Aorta (tissue), 5 donors: ENCODE results near the gene KCNK7. TPM values are rescaled to one million over a fixed set of nuclear protein-coding genes. Genes with fewer than 3 reads are reported as not detected.
A peak's percentile ranks its signal among the peaks of the same experiment; 100 is the strongest.

Source experiments
- ATAC-seq: fragments of 200-7000 bp; cut with Tn5 transposase; one replicate; pipeline ENCODE4 v1.9.1; 2022; ENCODE audit warnings: moderate library complexity; ENCODE audit not compliant: low FRiP score
- DNase-seq, 2 donors: peaks; one replicate each; pipeline ENCODE4 v3.0.0-alpha.2; 2020
- H3K27ac ChIP-seq, 2 donors: one replicate each; pipeline ENCODE4 v1.5.1; 2013; ENCODE audit warnings: low read length in 2 of 2, mild to moderate bottlenecking in 2 of 2, moderate library complexity in 2 of 2, control low read depth in 1 of 2, inconsistent platforms in 1 of 2, low read depth in 1 of 2
- H3K27me3 ChIP-seq, 2 donors: one replicate each; pipeline ENCODE4 v1.6.1; 2013; ENCODE audit warnings: control low read depth in 1 of 2, low read length in 1 of 2, mild to moderate bottlenecking in 1 of 2, moderate library complexity in 1 of 2; ENCODE audit not compliant: insufficient read depth in 2 of 2, control insufficient read depth in 1 of 2
- H3K36me3 ChIP-seq, 2 donors: one replicate each; pipeline ENCODE4 v1.6.1; 2013; ENCODE audit warnings: control low read depth in 1 of 2, low read length in 1 of 2, mild to moderate bottlenecking in 1 of 2; ENCODE audit not compliant: insufficient read depth in 2 of 2, control insufficient read depth in 1 of 2
- H3K4me1 ChIP-seq, 2 donors: one replicate each; pipeline ENCODE4 v1.6.1; 2013; ENCODE audit warnings: low read length in 2 of 2, control low read depth in 1 of 2, mild to moderate bottlenecking in 1 of 2, moderate library complexity in 1 of 2; ENCODE audit not compliant: insufficient read depth in 2 of 2, control insufficient read depth in 1 of 2
- H3K4me3 ChIP-seq, 2 donors: one replicate each; pipeline ENCODE4 v1.5.1; 2013; ENCODE audit warnings: low read length in 2 of 2, control low read depth in 1 of 2, mild to moderate bottlenecking in 1 of 2
- H3K9me3 ChIP-seq: one replicate; pipeline ENCODE4 v1.6.1; 2013; ENCODE audit warnings: mild to moderate bottlenecking, low read length; ENCODE audit not compliant: control insufficient read depth
- WGBS, 2 donors: extraction: QIAGEN DNeasy Blood & Tissue Kit; methylation state at CpG; one replicate each; pipeline ENCODE4 v1.1.7; 2013; 5-methylcytosine and 5-hydroxymethylcytosine counted together
- intact Hi-C, 2 donors: fragments of 100-400 bp; cut with DNase I; formaldehyde crosslinking; loops; one replicate each; pipeline versions ENCODE4 v1.14.2 to v1.15.0; 2022
- polyA plus RNA-seq, 2 donors: library from polyadenylated mRNA; stranded (reverse); fragments of 200-250 nt; gene quantifications; one replicate each; pipeline ENCODE4 v1.2.3, GENCODE V29; 2013
- total RNA-seq, 2 donors: library from RNA; stranded (reverse); fragmentation: NEBNext Ultra II Directional; extraction: Animal tissue kit (Norgen Biotek cat#: 25700); gene quantifications; one replicate each; pipeline ENCODE4 v1.2.1, GENCODE V29; 2021
- donor health status: healthy with polysubstance abuse.
- donor health status: Bipolar disorder and iron deficiency.
- donor health status: DM: no; HTN: no; CAD: no.
- donor health status: DM: no; HTN: no; CAD: no.
- donor health status: DM: yes; HTN: yes; CAD: no.

The KCNK7 gene
- total and polyA plus RNA-seq, 4 donors: 0.93 to 7.3 (median 1.3) TPM; not detected in 1

GRCh38 chr11:65555693-65556231 is 39.8 kb downstream of the KCNK7 start:
- H3K27me3 ChIP-seq: no peaks in the 10 kb centered on the region
- no peaks in the 10 kb centered on the region for H3K4me1 ChIP-seq
- H3K36me3 ChIP-seq: peaks cover 0 to 2% of the 10 kb centered on the region in 2 donors
- H3K4me3 ChIP-seq: no peak overlapping the region
- intact Hi-C loops: no loop called here
- 12 to 13% methylated on average over 6 of the region's 6 CpGs for WGBS, 2 donors
- DNase-seq (peak; percentile 86 to 92), ATAC-seq (no peak)
- no peaks in the 10 kb centered on the region for H3K9me3 ChIP-seq
- no peak overlapping the region for H3K27ac ChIP-seq

GRCh38 chr11:65554842-65555430 is 40.7 kb downstream of the KCNK7 start:
- Histone ChIP-seq H3K27me3 (no peaks in the 10 kb centered on the region), H3K4me3 (no peak overlapping the region), H3K36me3 (peaks cover 0 to 2% of the 10 kb centered on the region in 2 donors), H3K9me3 (no peaks in the 10 kb centered on the region), H3K4me1 (no peaks in the 10 kb centered on the region), H3K27ac (no peak overlapping the region)
- DNase-seq (no peak), ATAC-seq (no peak)
- WGBS, 2 donors: 56 to 68% methylated on average over 4 of the region's 4 CpGs
- intact Hi-C loops: no loop called here

DNA sequence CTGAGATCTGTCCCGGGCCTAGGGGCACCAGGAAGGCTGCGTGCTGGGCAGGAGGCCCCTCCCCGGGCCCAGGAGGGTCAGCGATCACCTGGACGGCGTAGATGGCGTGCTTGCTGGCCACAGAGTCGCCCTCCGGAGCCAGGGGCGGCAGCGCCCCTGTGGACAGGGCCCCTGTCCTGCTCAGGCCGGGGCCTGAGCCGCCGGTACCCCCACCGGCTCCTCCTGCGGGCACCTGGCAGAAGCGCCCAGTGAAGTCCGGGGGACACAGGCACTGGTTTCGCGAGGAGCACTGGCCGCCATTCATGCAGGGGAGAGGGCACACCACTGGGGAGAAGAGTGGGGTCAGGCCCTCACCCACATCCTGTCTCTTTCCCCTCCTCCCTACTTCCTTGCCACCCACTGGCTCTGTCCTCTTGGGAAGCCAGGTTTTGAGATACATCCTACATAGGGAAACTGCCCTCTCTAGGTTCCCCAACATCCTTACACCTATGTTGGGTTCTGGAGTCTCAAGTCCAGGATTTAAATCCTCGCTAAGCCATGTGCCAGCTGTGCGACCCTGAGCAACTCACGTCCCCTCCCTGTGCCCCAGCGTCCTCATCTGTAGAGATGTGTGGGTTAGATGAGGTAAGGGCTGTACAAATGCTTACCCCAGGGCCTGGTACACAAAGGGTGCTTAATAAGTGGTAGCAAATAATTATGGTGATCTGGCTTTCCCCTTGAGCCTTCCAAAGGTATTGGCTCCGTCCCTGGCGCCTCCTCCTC is 41.4 kb downstream of the KCNK7 start:
- no peak overlapping the region for H3K4me3 ChIP-seq
- 70 to 76% methylated on average over 26 to 27 of the region's 27 CpGs for WGBS, 2 donors
- no peaks in the 10 kb centered on the region for H3K4me1 ChIP-seq
- H3K27ac ChIP-seq: no peak overlapping the region
- H3K9me3 ChIP-seq: no peaks in the 10 kb centered on the region
- peaks cover 0 to 2% of the 10 kb centered on the region in 2 donors for H3K36me3 ChIP-seq
- intact Hi-C loops: no loop called here
- DNase-seq (no peak), ATAC-seq (no peak)
- H3K27me3 ChIP-seq: no peaks in the 10 kb centered on the region

DNA sequence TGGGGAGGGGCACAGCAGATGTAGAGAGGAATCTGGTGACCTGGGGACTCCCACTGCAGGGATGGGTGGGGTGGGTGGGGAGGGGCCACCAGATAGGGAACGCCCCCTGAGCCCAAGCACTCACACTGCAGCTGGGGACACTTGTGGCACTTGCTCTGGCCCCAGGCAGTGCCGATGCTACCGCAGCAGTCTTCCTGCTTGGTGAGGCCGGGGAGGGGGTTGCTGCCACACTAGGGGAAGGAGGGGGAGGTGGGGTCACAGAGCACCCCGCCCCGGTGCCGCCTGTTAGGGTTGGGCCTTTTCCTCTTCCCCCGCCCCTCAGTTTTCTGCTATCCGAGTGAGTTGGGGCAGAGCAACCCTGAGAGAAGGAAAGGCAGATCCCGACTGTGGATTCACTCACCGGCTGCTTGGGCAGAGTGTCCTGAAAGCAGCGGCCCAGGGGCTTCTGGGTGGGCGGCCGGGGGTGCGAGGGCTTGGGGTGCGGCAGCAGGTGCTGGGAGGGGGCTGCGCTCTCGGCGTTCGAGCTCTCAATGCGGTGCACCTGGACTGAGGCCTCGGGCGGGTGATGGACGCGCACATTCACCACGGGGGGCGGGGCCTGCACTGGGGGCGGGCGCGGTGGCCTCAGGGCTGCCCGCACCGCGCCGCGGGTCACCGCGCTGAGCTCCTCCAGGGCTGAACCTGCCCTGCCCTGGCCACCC is 42.1 kb downstream of the KCNK7 start:
- Histone ChIP-seq H3K4me3 (no peak overlapping the region), H3K36me3 (peaks cover 0 to 2% of the 10 kb centered on the region in 2 donors), H3K27ac (no peak overlapping the region), H3K9me3 (no peaks in the 10 kb centered on the region), H3K27me3 (no peaks in the 10 kb centered on the region), H3K4me1 (no peaks in the 10 kb centered on the region)
- no peak for ATAC-seq
- 59 to 61% methylated on average over 36 to 37 of the region's 37 CpGs for WGBS, 2 donors
- DNase-seq: no peak
- intact Hi-C loops: no loop called here

DNA sequence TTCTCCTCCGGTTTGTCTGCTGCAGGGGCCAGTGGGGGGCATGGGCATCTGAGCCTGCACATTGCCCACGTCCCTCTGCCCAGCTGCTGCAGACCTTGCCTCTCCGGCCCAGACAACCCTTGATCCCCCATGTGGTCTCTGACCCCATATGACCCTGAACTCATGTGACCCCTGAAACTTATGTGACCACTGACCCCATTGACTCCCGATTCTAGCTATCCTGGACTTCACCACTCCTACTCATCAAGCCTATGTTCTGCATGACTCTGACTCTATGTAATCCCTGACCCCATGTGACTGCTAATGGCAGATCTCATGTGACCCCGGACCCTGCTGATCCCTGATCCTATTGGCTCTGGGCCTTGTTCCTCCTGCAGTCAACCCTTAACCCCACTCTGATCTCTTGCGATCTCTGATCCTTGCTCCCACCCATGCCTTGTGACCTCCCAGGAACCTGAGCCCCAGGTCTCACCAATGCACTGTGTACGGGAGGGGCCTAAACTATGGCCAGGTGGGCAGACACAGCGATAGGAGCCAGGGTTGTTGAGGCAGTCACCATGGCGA is 43.1 kb downstream of the KCNK7 start:
- no peak for ATAC-seq
- 74 to 75% methylated on average over 9 of the region's 9 CpGs for WGBS, 2 donors

GRCh38 chr11:65551572-65552387 is 43.8 kb downstream of the KCNK7 start:
- Histone ChIP-seq H3K9me3 (no peaks in the 10 kb centered on the region), H3K27ac (no peak overlapping the region), H3K4me1 (no peaks in the 10 kb centered on the region), H3K36me3 (peaks cover 0 to 2% of the 10 kb centered on the region in 2 donors), H3K4me3 (no peak overlapping the region), H3K27me3 (no peaks in the 10 kb centered on the region)
- 54 to 55% methylated on average over 17 of the region's 17 CpGs for WGBS, 2 donors
- ATAC-seq (no peak), DNase-seq (no peak)
- intact Hi-C loops: no loop called here

More for the DNA sequence above, 43.1 kb downstream of the KCNK7 start:
- intact Hi-C loops: no loop called here
- Histone ChIP-seq H3K4me1 (no peaks in the 10 kb centered on the region), H3K27ac (no peak overlapping the region), H3K27me3 (no peaks in the 10 kb centered on the region), H3K36me3 (peaks cover 0 to 2% of the 10 kb centered on the region in 2 donors), H3K9me3 (no peaks in the 10 kb centered on the region), H3K4me3 (no peak overlapping the region)
- DNase-seq: no peak

DNA sequence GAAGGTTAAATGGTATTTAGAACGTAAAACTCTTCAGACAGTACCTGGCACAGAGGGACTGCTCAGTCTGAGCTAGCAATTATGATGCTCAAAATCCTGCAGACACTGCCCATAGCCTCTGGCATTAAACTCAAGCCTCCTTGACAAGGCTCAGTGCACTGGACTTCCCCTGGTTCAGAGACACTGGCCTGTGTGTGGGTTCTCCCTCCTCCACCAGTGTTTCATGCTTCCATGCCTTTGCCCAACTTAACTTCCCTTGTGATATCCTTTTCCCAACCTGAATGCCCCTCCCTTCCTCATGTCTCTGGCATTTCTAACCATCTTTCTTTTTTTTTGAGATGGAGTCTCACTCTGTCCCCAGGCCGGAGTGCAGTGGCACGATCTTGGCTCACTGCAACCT is 46.5 kb downstream of the KCNK7 start:
- intact Hi-C loops: no loop called here
- DNase-seq: no peak
- peaks cover 0 to 2% of the 10 kb centered on the region in 2 donors for H3K36me3 ChIP-seq

DNA sequence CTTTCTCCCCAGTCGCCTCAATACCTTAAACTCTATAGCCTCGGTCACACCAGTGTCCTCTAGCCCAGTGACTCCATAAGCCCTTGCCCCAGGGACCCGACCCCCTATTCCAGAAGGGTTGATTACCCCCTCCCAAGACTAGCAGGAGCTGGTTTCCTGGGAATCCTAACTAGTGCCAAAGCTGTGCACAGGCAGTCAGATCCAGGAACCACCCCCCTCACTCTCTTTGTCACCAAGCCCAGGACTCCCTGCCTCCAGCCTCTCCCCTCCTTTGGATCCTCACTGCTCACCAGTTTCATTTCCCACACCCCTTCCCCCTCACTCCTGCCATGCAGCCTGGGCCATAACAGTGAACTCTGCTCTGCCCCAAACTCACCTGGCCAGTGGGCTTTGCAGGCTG is 47.2 kb downstream of the KCNK7 start:
- H3K4me3 ChIP-seq: no peak overlapping the region
- no peak overlapping the region for H3K27ac ChIP-seq
- no peaks in the 10 kb centered on the region for H3K27me3 ChIP-seq
- intact Hi-C loops: no loop called here
- DNase-seq (no peak), ATAC-seq (no peak)
- H3K9me3 ChIP-seq: no peaks in the 10 kb centered on the region
- peaks cover 0 to 2% of the 10 kb centered on the region in 2 donors for H3K36me3 ChIP-seq
- WGBS, 2 donors: 86 to 88% methylated on average over 3 of the region's 3 CpGs
- no peaks in the 10 kb centered on the region for H3K4me1 ChIP-seq

More for the DNA sequence above, 46.5 kb downstream of the KCNK7 start:
- H3K27ac ChIP-seq: no peak overlapping the region
- H3K27me3 ChIP-seq: no peaks in the 10 kb centered on the region
- H3K4me3 ChIP-seq: no peak overlapping the region
- H3K4me1 ChIP-seq: no peaks in the 10 kb centered on the region
- H3K9me3 ChIP-seq: no peaks in the 10 kb centered on the region
- ATAC-seq: no peak
- 83 to 85% methylated on average over 3 of the region's 3 CpGs for WGBS, 2 donors
